ENCODE measurements around the gene ZNF562. TPM values are rescaled to one million over a fixed set of nuclear protein-coding genes. Genes with fewer than 3 reads are reported as not detected.

ZNF562 gene
- total RNA-seq, 4 donors from 2014 or later, result 14.4 to 85.1 (median 43.5) TPM

- Histone ChIP-seq H3K27me3 (no peaks in the 10 kb centered on the region), H3K36me3 (no peaks in the 10 kb centered on the region), H3K4me3 (no peak overlapping the region), H3K4me1 (no peaks in the 10 kb centered on the region), H3K27ac (peak overlapping the region in 1 of 2 donors; percentile 93), H3K9me3 (no peaks in the 10 kb centered on the region)
- intact Hi-C loops (cut with DNase I; ENCODE audit: low total_unique reads), result no loop called here
- no peak for DNase-seq
- TF ChIP-seq POLR2A (IDR thresholded peaks at IDR 0.05), result no peak
- TF ChIP-seq CTCF (IDR thresholded peaks at IDR 0.05), result no peak
Observed at GRCh38 chr19:9622531-9622930, 52.4 kb downstream of the ZNF562 start.

- H3K36me3 ChIP-seq, result peaks cover 0 to 2% of the 10 kb centered on the region in 2 donors
- H3K27me3 ChIP-seq, result no peaks in the 10 kb centered on the region
- no peaks in the 10 kb centered on the region for H3K9me3 ChIP-seq
- peak within 1 kb of the TSS; percentile 80 to 81 for H3K4me3 ChIP-seq
- intact Hi-C loops (cut with DNase I; ENCODE audit: low total_unique reads), result no loop called here
- TF ChIP-seq CTCF (IDR thresholded peaks at IDR 0.05) (peak in 1 of 4 experiments; percentile 13), POLR2A (IDR thresholded peaks at IDR 0.05) (peak in 1 of 2 donors; percentile 36)
- peak within 1 kb of the TSS; percentile 85 to 93 for H3K27ac ChIP-seq
- no peaks in the 10 kb centered on the region for H3K4me1 ChIP-seq
- peak; percentile 81 to 84 for DNase-seq
Observed at GRCh38 chr19:9621156-9622037, 53.5 kb downstream of the ZNF562 start, which contains the start of gene ZNF561. TSS of gene ZNF561 (minus strand) at chr19:9621232. CDS start at chr19:9619456, 1,776 bp downstream.

- H3K4me1 ChIP-seq, result no peaks in the 10 kb centered on the region
- intact Hi-C loops (cut with DNase I; ENCODE audit: low total_unique reads), result no loop called here
Observed at GRCh38 chr19:9620842-9621155, 54.1 kb downstream of the ZNF562 start.

GRCh38 chr19:9615844-9616243, 59.1 kb downstream of the ZNF562 start:
- Histone ChIP-seq H3K36me3 (peaks cover 0 to 2% of the 10 kb centered on the region in 2 donors), H3K4me1 (no peaks in the 10 kb centered on the region), H3K27ac (no peak overlapping the region), H3K4me3 (no peak overlapping the region), H3K27me3 (no peaks in the 10 kb centered on the region), H3K9me3 (peaks cover 0 to 18% of the 10 kb centered on the region in 2 donors)
- TF ChIP-seq POLR2A (IDR thresholded peaks at IDR 0.05) (no peak), CTCF (IDR thresholded peaks at IDR 0.05) (no peak)
- DNase-seq, result no peak
- intact Hi-C loops (cut with DNase I; ENCODE audit: low total_unique reads), result no loop called here

More at GRCh38 chr19:9620842-9621155, 54.1 kb downstream of the ZNF562 start:
- no peak for DNase-seq
- Histone ChIP-seq H3K9me3 (no peaks in the 10 kb centered on the region), H3K4me3 (peak overlapping the region; percentile 80 to 81), H3K27me3 (no peaks in the 10 kb centered on the region), H3K36me3 (peaks cover 0 to 2% of the 10 kb centered on the region in 2 donors), H3K27ac (peak overlapping the region; percentile 85 to 93)
- no peak for TF ChIP-seq POLR2A (IDR thresholded peaks at IDR 0.05)

- Histone ChIP-seq H3K9me3 (peaks cover 0 to 53% of the 10 kb centered on the region in 2 donors), H3K4me3 (no peak overlapping the region), H3K27ac (no peak overlapping the region), H3K4me1 (no peaks in the 10 kb centered on the region), H3K27me3 (no peaks in the 10 kb centered on the region), H3K36me3 (no peaks in the 10 kb centered on the region)
- no peak for TF ChIP-seq CTCF (IDR thresholded peaks at IDR 0.05)
- no peak for DNase-seq
- intact Hi-C loops (cut with DNase I; ENCODE audit: low total_unique reads), result no loop called here
Observed at GRCh38 chr19:9610484-9611113, 64.3 kb downstream of the ZNF562 start.

All from uterus (tissue), 4 donors.